SK-N-SH treated with all-trans-retinoic acid at 6 μM for 48 hours (cell line): ENCODE data around the gene TMEM74B.

Experiments
- ATAC-seq: fragments of 200-7000 bp; cut with Tn5 transposase; 3 replicates; pipeline ENCODE4 v1.9.1; 2020; ENCODE audit warnings: mild to moderate bottlenecking, moderate library complexity
- ARNTL ChIP-seq: fragments of 450-650 bp; formaldehyde crosslinking; IDR thresholded peaks from 2 replicates; pipeline ENCODE4 v1.5.0; 2020; ENCODE audit warnings: low read depth, mild to moderate bottlenecking, moderate library complexity, borderline replicate concordance
- BACH2 ChIP-seq: fragments of 250-450 bp; sonication (Bioruptor Pico); IDR thresholded peaks from 2 replicates; pipeline ENCODE4 v1.9.0; 2021; ENCODE audit warnings: mild to moderate bottlenecking, borderline replicate concordance
- CSDC2 ChIP-seq: fragments of 250-450 bp; sonication (Bioruptor Pico); IDR thresholded peaks from 2 replicates; pipeline ENCODE4 v1.5.0; 2020; ENCODE audit warnings: mild to moderate bottlenecking, moderate library complexity
- ESRRG ChIP-seq: fragments of 250-450 bp; sonication (Bioruptor Pico); IDR thresholded peaks from 2 replicates; pipeline ENCODE4 v1.6.1; 2021; ENCODE audit warnings: mild to moderate bottlenecking
- GLIS3 ChIP-seq: fragments of 250-450 bp; sonication (Bioruptor Pico); IDR thresholded peaks from 2 replicates; pipeline ENCODE4 v1.5.0; 2020; ENCODE audit warnings: mild to moderate bottlenecking, moderate library complexity
- ISL1 ChIP-seq: fragments of 250-450 bp; sonication (Bioruptor Pico); IDR thresholded peaks from 2 replicates; pipeline ENCODE4 v2.1.2; 2022; ENCODE audit warnings: mild to moderate bottlenecking, moderate library complexity
- OSR1 ChIP-seq: fragments of 250-450 bp; sonication (Bioruptor Pico); IDR thresholded peaks from 2 replicates; pipeline ENCODE4 v1.8.0; 2022; ENCODE audit warnings: moderate library complexity, mild to moderate bottlenecking, inconsistent platforms
- PPARA ChIP-seq: fragments of 250-450 bp; sonication (Bioruptor Pico); IDR thresholded peaks from 2 replicates; pipeline ENCODE4 v1.5.0; 2020; ENCODE audit warnings: mild to moderate bottlenecking, borderline replicate concordance
- RARB ChIP-seq: fragments of 250-450 bp; sonication (Bioruptor Pico); IDR thresholded peaks from 2 replicates; pipeline ENCODE4 v1.8.0; 2021; ENCODE audit warnings: mild to moderate bottlenecking, moderate library complexity
- TCF4 ChIP-seq: fragments of 250-450 bp; sonication (Bioruptor Pico); IDR thresholded peaks from 2 replicates; pipeline ENCODE4 v1.8.0; 2021; ENCODE audit warnings: mild to moderate bottlenecking, moderate library complexity, borderline replicate concordance
- TOX ChIP-seq: fragments of 250-450 bp; sonication (Bioruptor Pico); IDR thresholded peaks from 2 replicates; pipeline ENCODE4 v1.8.0; 2021; ENCODE audit warnings: mild to moderate bottlenecking, moderate library complexity, borderline replicate concordance
- ZC3H10 ChIP-seq: fragments of 250-450 bp; sonication (Bioruptor Pico); IDR thresholded peaks from 2 replicates; pipeline ENCODE4 v1.5.1; 2021; ENCODE audit warnings: mild to moderate bottlenecking, moderate library complexity
- ZFP30 ChIP-seq: fragments of 450-650 bp; formaldehyde crosslinking; IDR thresholded peaks from 2 replicates; pipeline ENCODE4 v1.5.0; 2022; ENCODE audit warnings: mild to moderate bottlenecking, moderate library complexity
- ZNF565 ChIP-seq: fragments of 450-650 bp; formaldehyde crosslinking; conservative IDR thresholded peaks from 2 replicates; pipeline ENCODE4 v1.5.0; 2020; ENCODE audit warnings: low read depth, mild to moderate bottlenecking, moderate library complexity
- ZNF70 ChIP-seq: fragments of 450-650 bp; formaldehyde crosslinking; IDR thresholded peaks from 2 replicates; pipeline ENCODE4 v1.5.0; 2020; ENCODE audit warnings: mild to moderate bottlenecking, moderate library complexity
- ZNF8 ChIP-seq: fragments of 450-650 bp; formaldehyde crosslinking; IDR thresholded peaks from 2 replicates; pipeline ENCODE4 v1.5.0; 2020; ENCODE audit warnings: mild to moderate bottlenecking, moderate library complexity
- TF ChIP-seq, protein P1 (sequence below): fragments of 250-450 bp; sonication (Bioruptor Pico); IDR thresholded peaks from 2 replicates; pipeline ENCODE4 v1.5.0; 2020; ENCODE audit warnings: mild to moderate bottlenecking, moderate library complexity
- TF ChIP-seq, protein P2 (sequence below): fragments of 250-450 bp; sonication (Bioruptor Pico); IDR thresholded peaks from 2 replicates; pipeline ENCODE4 v1.5.1; 2020; ENCODE audit warnings: low read depth, mild to moderate bottlenecking, moderate library complexity
- TF ChIP-seq, protein P3 (sequence below): fragments of 250-450 bp; sonication (Bioruptor Pico); IDR thresholded peaks from 2 replicates; pipeline ENCODE4 v1.8.0; 2020; ENCODE audit warnings: mild to moderate bottlenecking, moderate library complexity, borderline replicate concordance

Gene TMEM74B

DNA sequence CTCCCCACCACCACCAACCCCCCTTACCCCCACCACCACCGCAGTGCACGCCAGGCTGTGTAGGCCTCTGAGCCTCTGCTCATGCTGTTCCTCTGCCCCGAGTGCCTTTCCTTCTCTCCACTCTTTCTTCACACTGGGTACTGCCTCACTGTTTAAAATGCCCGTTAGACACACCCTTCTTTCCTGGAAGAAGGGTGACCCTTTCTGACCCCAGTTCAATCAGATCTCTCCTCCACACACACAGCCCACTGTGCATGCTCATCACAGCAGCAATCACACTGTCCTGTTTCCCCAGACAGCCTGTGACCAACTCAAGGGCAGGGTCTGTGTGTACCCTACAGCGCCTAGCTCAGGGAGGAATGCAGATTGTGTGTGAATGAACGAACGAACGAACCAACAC is 10.0 kb downstream of the TMEM74B start:
- ATAC-seq: no peak
- TF ChIP-seq TOX (CRISPR knock-in tag) (no peak), TCF4 (CRISPR knock-in tag) (no peak), CSDC2 (CRISPR knock-in tag) (no peak)
- TF ChIP-seq, protein P1, sequence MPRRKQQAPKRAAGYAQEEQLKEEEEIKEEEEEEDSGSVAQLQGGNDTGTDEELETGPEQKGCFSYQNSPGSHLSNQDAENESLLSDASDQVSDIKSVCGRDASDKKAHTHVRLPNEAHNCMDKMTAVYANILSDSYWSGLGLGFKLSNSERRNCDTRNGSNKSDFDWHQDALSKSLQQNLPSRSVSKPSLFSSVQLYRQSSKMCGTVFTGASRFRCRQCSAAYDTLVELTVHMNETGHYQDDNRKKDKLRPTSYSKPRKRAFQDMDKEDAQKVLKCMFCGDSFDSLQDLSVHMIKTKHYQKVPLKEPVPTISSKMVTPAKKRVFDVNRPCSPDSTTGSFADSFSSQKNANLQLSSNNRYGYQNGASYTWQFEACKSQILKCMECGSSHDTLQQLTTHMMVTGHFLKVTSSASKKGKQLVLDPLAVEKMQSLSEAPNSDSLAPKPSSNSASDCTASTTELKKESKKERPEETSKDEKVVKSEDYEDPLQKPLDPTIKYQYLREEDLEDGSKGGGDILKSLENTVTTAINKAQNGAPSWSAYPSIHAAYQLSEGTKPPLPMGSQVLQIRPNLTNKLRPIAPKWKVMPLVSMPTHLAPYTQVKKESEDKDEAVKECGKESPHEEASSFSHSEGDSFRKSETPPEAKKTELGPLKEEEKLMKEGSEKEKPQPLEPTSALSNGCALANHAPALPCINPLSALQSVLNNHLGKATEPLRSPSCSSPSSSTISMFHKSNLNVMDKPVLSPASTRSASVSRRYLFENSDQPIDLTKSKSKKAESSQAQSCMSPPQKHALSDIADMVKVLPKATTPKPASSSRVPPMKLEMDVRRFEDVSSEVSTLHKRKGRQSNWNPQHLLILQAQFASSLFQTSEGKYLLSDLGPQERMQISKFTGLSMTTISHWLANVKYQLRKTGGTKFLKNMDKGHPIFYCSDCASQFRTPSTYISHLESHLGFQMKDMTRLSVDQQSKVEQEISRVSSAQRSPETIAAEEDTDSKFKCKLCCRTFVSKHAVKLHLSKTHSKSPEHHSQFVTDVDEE (CRISPR knock-in tag): no peak
- TF ChIP-seq, protein P2, sequence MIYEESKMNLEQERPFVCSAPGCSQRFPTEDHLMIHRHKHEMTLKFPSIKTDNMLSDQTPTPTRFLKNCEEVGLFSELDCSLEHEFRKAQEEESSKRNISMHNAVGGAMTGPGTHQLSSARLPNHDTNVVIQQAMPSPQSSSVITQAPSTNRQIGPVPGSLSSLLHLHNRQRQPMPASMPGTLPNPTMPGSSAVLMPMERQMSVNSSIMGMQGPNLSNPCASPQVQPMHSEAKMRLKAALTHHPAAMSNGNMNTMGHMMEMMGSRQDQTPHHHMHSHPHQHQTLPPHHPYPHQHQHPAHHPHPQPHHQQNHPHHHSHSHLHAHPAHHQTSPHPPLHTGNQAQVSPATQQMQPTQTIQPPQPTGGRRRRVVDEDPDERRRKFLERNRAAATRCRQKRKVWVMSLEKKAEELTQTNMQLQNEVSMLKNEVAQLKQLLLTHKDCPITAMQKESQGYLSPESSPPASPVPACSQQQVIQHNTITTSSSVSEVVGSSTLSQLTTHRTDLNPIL: no peak

DNA sequence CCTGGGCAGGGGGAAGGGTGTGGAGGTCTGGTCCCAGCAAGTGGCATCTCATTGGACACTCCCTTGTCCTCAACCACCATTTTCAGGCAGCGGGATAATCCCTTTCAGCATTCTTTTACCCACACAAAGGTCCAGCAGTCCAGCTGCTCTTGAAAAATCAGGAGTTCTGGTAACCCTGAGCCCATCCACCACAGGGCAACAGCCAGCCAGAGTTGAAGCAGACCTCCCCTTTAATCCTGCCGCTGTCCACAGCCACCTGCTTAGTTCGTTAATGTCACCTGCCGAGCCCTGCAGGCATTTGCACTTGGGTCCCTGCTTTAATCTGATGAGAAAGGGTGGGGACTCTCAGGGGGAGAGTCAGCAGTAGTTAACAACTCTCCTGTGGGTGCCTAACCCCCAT is 11.1 kb downstream of the TMEM74B start:
- no peak for ATAC-seq
- no peak for TF ChIP-seq RARB
- no peak for TF ChIP-seq ZC3H10 (CRISPR knock-in tag)
- no peak for TF ChIP-seq GLIS3 (CRISPR knock-in tag)
- TF ChIP-seq ZFP30 (CRISPR knock-in tag): no peak
- no peak for TF ChIP-seq PPARA (CRISPR knock-in tag)
- no peak for TF ChIP-seq ISL1 (CRISPR knock-in tag)
- TF ChIP-seq ZNF8 (CRISPR knock-in tag): no peak
- no peak for TF ChIP-seq OSR1 (CRISPR knock-in tag)
- no peak for TF ChIP-seq ZNF565 (CRISPR knock-in tag)
- TF ChIP-seq TOX (CRISPR knock-in tag): no peak
- no peak for TF ChIP-seq BACH2

DNA sequence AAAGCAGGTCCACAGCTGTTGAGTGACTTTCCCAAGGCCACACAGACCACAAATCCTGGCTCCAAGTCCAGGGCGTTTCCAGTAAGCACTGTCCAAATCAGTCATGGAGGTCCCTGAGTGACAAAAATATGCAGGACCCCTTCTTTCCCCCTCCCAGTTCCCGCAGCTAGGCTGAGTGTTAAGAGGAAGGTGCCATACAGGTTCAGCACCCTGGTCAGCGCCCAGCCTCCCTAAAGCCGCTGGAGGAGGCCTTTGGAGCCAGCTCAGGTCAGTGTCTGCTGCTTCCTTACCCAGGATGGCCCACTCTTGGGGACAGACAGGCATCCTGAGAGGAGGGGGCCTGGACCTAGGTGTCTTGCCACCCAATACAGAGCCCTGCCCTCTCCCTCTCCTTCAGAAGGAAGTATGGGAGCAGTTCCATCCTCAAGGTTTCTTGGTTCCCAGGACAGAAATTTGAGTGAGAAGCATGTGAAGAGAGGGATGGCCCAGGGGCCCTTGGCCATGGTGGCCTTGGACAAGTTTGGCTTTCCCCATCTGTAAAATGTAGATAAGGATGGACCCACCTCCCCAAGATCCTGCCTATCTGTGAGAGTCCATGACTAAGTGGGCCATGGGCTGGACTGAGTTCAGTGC is 13.2 kb downstream of the TMEM74B start:
- TF ChIP-seq RARB: no peak
- no peak for TF ChIP-seq ISL1 (CRISPR knock-in tag)
- TF ChIP-seq TCF4 (CRISPR knock-in tag): no peak
- TF ChIP-seq ESRRG (CRISPR knock-in tag): no peak
- TF ChIP-seq, protein P3, sequence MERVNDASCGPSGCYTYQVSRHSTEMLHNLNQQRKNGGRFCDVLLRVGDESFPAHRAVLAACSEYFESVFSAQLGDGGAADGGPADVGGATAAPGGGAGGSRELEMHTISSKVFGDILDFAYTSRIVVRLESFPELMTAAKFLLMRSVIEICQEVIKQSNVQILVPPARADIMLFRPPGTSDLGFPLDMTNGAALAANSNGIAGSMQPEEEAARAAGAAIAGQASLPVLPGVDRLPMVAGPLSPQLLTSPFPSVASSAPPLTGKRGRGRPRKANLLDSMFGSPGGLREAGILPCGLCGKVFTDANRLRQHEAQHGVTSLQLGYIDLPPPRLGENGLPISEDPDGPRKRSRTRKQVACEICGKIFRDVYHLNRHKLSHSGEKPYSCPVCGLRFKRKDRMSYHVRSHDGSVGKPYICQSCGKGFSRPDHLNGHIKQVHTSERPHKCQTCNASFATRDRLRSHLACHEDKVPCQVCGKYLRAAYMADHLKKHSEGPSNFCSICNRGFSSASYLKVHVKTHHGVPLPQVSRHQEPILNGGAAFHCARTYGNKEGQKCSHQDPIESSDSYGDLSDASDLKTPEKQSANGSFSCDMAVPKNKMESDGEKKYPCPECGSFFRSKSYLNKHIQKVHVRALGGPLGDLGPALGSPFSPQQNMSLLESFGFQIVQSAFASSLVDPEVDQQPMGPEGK: no peak
- TF ChIP-seq PPARA (CRISPR knock-in tag): no peak
- TF ChIP-seq, protein P2: no peak
- no peak for TF ChIP-seq ZNF70 (CRISPR knock-in tag)
- no peak for TF ChIP-seq OSR1 (CRISPR knock-in tag)
- no peak for TF ChIP-seq TOX (CRISPR knock-in tag)
- TF ChIP-seq ARNTL: no peak
- TF ChIP-seq, protein P1 (CRISPR knock-in tag): no peak
- TF ChIP-seq ZNF565 (CRISPR knock-in tag): no peak
- TF ChIP-seq, all 23 proteins: peak for 0

More for the DNA sequence above, 13.2 kb downstream of the TMEM74B start:
- ATAC-seq: peak; percentile 54
